Heart right ventricle (tissue), 16 donors: ENCODE measurements around the gene FARSB. TPM values are rescaled to one million over a fixed set of nuclear protein-coding genes. Genes with fewer than 3 reads are reported as not detected.

Experiments used
- ATAC-seq, 8 donors: fragments of 200-7000 bp; cut with Tn5 transposase; one replicate each; pipeline ENCODE4 v1.9.1; 2020; ENCODE audit warnings: mild to moderate bottlenecking in 8 of 8, moderate library complexity in 8 of 8, moderate number of reproducible peaks in 1 of 8
- DNase-seq, 2 donors: peaks; one replicate each; pipeline ENCODE4 v3.0.0-alpha.2; 2020
- H3K27ac ChIP-seq, 10 donors: fragments of 200-600 bp; sonication (generic) in 2 of 10; one replicate each; pipeline versions ENCODE4 v1.5.0 to v1.8.0; 2020 to 2022; ENCODE audit warnings: mild to moderate bottlenecking in 3 of 10
- H3K27me3 ChIP-seq, 7 donors: fragments of 200-600 bp; one replicate each; pipeline ENCODE4 v1.8.0; 2021 to 2022; ENCODE audit warnings: mild to moderate bottlenecking in 2 of 7
- H3K36me3 ChIP-seq, 9 donors: fragments of 200-600 bp; sonication (generic) in 1 of 9; one replicate each; pipeline versions ENCODE4 v1.5.0 to v1.8.0; 2020 to 2022; ENCODE audit warnings: mild to moderate bottlenecking in 2 of 9
- H3K4me1 ChIP-seq, 9 donors: fragments of 200-600 bp; sonication (generic) in 1 of 9; one replicate each; pipeline versions ENCODE4 v1.5.0 to v1.8.0; 2020 to 2022; ENCODE audit warnings: mild to moderate bottlenecking in 4 of 9
- H3K4me3 ChIP-seq, 10 donors: fragments of 200-600 bp; sonication (generic) in 2 of 10; one replicate each; pipeline versions ENCODE4 v1.5.0 to v1.8.0; 2020 to 2022; ENCODE audit warnings: mild to moderate bottlenecking in 7 of 10, moderate library complexity in 2 of 10
- H3K9me3 ChIP-seq, 11 donors: fragments of 200-600 bp in 10 of 11; sonication (generic) in 2 of 11; one replicate each; pipeline versions ENCODE4 v1.5.0 to v1.8.0; 2013 to 2022; ENCODE audit warnings: mild to moderate bottlenecking in 2 of 11, control low read depth in 1 of 11, moderate library complexity in 1 of 11
- WGBS, 2 donors: extraction: QIAGEN DNeasy Blood & Tissue Kit; methylation state at CpG; one replicate each; pipeline ENCODE4 v1.1.7; 2013; ENCODE audit warnings: inconsistent platforms in 1 of 2; 5-methylcytosine and 5-hydroxymethylcytosine counted together
- intact Hi-C, 10 donors: fragments of 100-400 bp; cut with DNase I; formaldehyde crosslinking; loops; one replicate each; pipeline versions ENCODE4 v1.11.1 to v1.14.2; 2022
- polyA plus RNA-seq, 2 donors: library from polyadenylated mRNA; stranded (reverse); fragments of 200-250 nt; gene quantifications; one replicate each; pipeline ENCODE4 v1.2.3, GENCODE V29; 2013
- total RNA-seq, 10 donors: library from RNA; stranded (reverse); fragmentation: NEBNext Ultra II Directional in 3 of 10; extraction: Animal tissue kit (Norgen Biotek cat#: 25700) in 3 of 10; gene quantifications; one replicate each; pipeline versions ENCODE4 v1.2.1 to v1.2.4, GENCODE V29; 2021 to 2023
- TF ChIP-seq, protein P1 (sequence below), 9 donors: fragments of 200-600 bp; sonication (generic) in 2 of 9; IDR thresholded peaks; one replicate each; pipeline versions ENCODE4 v1.5.0 to v1.8.0; 2021 to 2022; ENCODE audit warnings: antibody characterized with exemption in 9 of 9, mild to moderate bottlenecking in 5 of 9, moderate library complexity in 1 of 9
- donor health status: Arrhythmogenic right ventricular cardiomyopathy.
- donor health status: ischemic (EF 13 %, LVEDD 7.1; RV severe dilation, severe dysfunction).
- donor health status: healthy with polysubstance abuse.
- donor health status: DM: no; HTN: yes; CAD: no.
- donor health status: DM: no; HTN: no; CAD: no.
- donor health status: ischemic (EF 25% LVEDD 6.9; RV normal size, moderate dysfunction).
- donor health status: ischemic (EF 25% LVEDD 5.7; RV mildly dilated, moderate dysfunction).
- donor health status: healthy.
- donor health status: DM: yes; HTN: yes; CAD: no.
- donor health status: Ischemic cardiomyopathy.
- donor health status: ischemic (EF 35%, LVEDD 5.7; RV mildly dilated, moderate dysfunction).
- donor health status: nonischemic (EF 11% LVEDD 7.7; RV severe dilation, severe dysfunction).
- donor health status: DM: yes; HTN: yes; CAD: no.
- donor health status: PGD.
- donor health status: ischemic (EF 29% LVEDD 5.4; RV normal size, mild dysfunction).
- donor health status: nonischemic (EF 23%, LVEDD 6.1; RV moderate dilation, normal function).

Gene FARSB
- total and polyA plus RNA-seq, 12 donors: 12.1 to 26.6 (median 20.5) TPM

DNA sequence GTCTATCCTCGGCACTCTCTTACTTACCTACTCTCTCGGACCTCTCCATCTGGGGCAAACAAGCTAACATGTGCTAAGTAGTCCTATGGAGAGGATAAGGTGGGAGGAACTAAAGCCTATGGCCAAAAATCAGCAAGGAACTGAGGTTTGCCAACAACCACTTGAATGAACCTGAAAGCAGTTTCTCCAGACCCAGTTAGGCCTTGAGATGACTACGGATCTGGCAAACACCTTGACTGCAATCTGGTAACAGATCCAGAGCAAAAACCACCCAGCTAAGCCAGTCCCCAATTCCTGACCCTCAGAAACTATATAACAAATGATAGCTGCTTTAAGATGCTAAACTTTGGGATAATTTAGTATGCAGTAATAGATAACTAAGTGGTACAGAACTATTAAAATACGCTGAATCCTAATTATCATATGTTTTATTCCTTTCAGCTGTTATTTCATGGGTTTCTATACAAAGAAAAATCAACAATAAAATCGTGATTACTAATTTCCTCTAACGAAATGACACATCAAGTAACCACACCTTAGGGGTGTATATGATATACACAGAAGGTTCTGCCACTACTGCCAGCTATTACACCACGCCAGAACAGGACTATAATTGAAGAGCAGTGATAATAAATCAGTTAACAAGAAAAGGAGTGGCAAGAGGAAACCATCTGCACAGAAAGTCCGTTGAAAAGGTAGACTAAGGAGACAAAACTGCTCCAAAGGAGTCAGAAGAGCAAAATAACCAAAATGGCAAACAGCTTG is 3.2 kb downstream of the FARSB start:
- peaks cover 0 to 13% (median 4%) of the 10 kb centered on the region in 9 donors for H3K36me3 ChIP-seq
- DNase-seq: no peak
- ATAC-seq: no peak
- no peak overlapping the region for H3K27ac ChIP-seq
- H3K27me3 ChIP-seq: no peaks in the 10 kb centered on the region
- intact Hi-C loops: no loop called here
- TF ChIP-seq, protein P1, sequence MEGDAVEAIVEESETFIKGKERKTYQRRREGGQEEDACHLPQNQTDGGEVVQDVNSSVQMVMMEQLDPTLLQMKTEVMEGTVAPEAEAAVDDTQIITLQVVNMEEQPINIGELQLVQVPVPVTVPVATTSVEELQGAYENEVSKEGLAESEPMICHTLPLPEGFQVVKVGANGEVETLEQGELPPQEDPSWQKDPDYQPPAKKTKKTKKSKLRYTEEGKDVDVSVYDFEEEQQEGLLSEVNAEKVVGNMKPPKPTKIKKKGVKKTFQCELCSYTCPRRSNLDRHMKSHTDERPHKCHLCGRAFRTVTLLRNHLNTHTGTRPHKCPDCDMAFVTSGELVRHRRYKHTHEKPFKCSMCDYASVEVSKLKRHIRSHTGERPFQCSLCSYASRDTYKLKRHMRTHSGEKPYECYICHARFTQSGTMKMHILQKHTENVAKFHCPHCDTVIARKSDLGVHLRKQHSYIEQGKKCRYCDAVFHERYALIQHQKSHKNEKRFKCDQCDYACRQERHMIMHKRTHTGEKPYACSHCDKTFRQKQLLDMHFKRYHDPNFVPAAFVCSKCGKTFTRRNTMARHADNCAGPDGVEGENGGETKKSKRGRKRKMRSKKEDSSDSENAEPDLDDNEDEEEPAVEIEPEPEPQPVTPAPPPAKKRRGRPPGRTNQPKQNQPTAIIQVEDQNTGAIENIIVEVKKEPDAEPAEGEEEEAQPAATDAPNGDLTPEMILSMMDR (IDR thresholded peaks at IDR 0.05): no peak
- H3K4me1 ChIP-seq: peaks cover 0 to 38% (median 24%) of the 10 kb centered on the region in 9 donors
- no peaks in the 10 kb centered on the region for H3K9me3 ChIP-seq
- WGBS, 2 donors: 81 to 82% methylated on average over 8 of the region's 8 CpGs
- no peak overlapping the region for H3K4me3 ChIP-seq

DNA sequence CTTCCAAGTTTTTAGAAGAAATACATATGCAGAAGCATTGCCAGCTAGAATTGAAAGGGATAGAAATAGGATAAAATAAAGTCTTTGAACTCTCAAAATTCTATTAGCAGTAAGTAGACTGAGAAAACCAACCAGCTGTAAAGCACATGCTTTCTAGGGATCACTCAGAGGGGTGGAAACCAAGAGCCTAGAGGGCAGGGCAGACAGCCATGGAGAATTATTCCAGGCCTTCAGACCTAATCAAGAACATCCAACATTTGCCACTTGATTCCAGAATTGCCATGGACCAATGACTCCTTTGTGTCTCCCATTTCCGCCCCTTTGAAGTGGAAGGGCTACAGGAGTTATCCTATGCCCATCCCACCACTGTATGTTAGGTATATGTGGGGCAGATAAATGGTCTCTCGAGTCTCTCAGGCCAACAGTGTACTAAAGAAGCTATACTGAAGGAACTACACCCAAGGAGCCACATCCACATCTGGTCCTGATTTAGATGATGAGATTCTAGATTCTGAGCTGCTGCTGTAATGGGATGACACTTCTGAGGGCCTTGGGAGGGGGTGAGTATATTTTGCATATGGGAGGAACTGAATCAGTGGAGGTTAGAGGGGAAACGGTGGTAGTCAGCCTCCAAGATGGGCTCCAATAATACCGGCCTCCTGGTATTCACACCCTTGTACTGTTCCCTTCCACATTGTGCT is 4.0 kb downstream of the FARSB start:
- ATAC-seq (no peak), DNase-seq (no peak)
- no peak overlapping the region for H3K4me3 ChIP-seq
- peaks cover 0 to 21% (median 12%) of the 10 kb centered on the region in 9 donors for H3K36me3 ChIP-seq
- H3K27ac ChIP-seq: no peak overlapping the region
- 95% methylated on average over 4 of the region's 4 CpGs for WGBS, 2 donors
- intact Hi-C loops: no loop called here
- TF ChIP-seq, protein P1 (IDR thresholded peaks at IDR 0.05): no peak
- no peaks in the 10 kb centered on the region for H3K9me3 ChIP-seq
- peaks cover 0 to 35% (median 24%) of the 10 kb centered on the region in 9 donors for H3K4me1 ChIP-seq
- H3K27me3 ChIP-seq: no peaks in the 10 kb centered on the region

DNA sequence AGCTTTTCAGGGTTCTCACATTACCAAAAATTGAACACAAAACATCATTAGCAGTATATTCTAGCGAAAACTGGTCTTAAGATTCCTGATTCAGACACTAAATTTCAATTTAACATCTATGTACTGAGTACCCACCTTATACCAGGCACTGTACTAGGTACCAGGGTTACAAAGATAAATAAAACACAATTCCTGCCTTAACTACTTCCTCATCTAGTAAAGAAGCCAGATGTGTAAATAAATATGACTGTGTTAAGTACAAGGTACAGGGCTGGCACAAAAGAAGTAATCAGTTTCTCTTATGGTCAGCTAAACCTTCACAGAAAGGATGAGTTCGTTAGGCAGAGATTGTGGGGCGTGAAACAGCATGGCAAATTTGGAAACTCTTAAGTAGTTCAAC is 6.1 kb downstream of the FARSB start:
- WGBS, 2 donors: 90 to 91% methylated on average over 3 of the region's 3 CpGs
- Histone ChIP-seq H3K4me1 (peaks cover 0 to 24% (median 14%) of the 10 kb centered on the region in 9 donors), H3K36me3 (peaks cover 0 to 41% (median 23%) of the 10 kb centered on the region in 9 donors), H3K4me3 (no peak overlapping the region), H3K27ac (no peak overlapping the region), H3K9me3 (no peaks in the 10 kb centered on the region), H3K27me3 (no peaks in the 10 kb centered on the region)
- ATAC-seq: no peak
- TF ChIP-seq, protein P1 (IDR thresholded peaks at IDR 0.05): no peak
- no peak for DNase-seq
- intact Hi-C loops: no loop called here

DNA sequence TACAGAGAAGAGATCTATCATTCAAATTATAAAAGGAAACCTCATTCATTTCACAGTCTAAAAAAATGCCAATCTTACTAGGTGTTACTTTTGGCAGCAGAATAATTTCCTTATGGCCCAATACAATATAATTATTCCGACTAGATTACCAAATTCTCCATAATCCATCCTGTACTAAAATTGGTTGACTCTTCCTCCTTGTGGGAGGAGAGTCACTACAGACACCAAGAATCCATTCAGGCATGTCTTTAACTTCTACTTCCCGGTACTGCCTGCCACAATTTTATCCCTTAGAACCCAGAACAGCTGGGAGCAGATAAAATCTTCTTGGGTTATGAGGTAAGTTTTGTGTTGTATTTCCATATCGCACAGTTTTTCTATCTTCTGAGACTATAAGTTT is 9.9 kb downstream of the FARSB start:
- no peaks in the 10 kb centered on the region for H3K4me1 ChIP-seq
- H3K36me3 ChIP-seq: peaks cover 0 to 78% (median 25%) of the 10 kb centered on the region in 9 donors
- DNase-seq: no peak
- WGBS, 2 donors: 86 to 87% methylated on average over 3 of the region's 3 CpGs
- TF ChIP-seq, protein P1 (IDR thresholded peaks at IDR 0.05): no peak
- intact Hi-C loops: no loop called here
- no peaks in the 10 kb centered on the region for H3K27me3 ChIP-seq
- H3K4me3 ChIP-seq: no peak overlapping the region
- ATAC-seq: no peak
- no peaks in the 10 kb centered on the region for H3K9me3 ChIP-seq
- no peak overlapping the region for H3K27ac ChIP-seq
